Measurements from ENCODE around the gene ADCK2.
"Not testable (repeated sequence)": the region's sequence is repeated elsewhere in the genome, so short reads cannot be mapped to it uniquely, and the experiment has no call there.

Gene ADCK2

DNA sequence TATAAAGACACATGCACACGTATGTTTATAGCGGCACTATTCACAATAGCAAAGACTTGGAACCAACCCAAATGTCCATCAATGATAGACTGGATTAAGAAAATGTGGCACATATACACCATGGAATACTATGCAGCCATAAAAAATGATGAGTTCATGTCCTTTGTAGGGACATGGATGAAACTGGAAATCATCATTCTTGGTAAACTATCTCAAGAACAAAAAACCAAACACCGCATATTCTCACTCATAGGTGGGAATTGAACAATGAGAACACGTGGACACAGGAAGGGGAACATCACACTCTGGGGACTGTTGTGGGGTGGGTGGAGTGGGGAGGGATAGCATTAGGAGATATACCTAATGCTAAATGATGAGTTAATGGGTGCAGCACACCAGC, 70.5 kb downstream of the ADCK2 start:
- not testable (repeated sequence) for DNase-seq (ENCODE audit: low spot score)

DNA sequence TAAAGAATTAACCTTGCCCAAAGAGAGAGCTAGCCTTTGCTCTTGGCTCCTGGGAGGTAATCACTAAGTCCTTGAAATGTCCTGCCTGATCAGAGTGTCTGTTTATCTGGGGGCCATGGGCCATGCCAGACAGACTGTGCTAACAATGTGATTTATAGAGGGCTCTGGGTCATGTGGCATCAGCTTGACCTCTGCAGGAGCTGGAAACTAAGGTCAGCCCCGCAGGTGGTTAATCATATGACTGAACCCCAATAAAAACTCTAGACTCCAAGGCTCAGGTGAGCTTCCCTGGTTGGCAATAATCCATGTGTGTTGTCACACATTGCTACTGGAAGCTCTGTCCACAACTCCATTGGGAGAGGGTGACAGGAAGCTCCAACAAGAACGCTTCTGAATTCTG, 71.3 kb downstream of the ADCK2 start:
- no peak for DNase-seq (ENCODE audit: low spot score)

Data from NAMALWA (cell line).